IMR-90 (cell line): ENCODE measurements around the gene GRHL3. TPM values are rescaled to one million over a fixed set of nuclear protein-coding genes. Genes with fewer than 3 reads are reported as not detected.

Experiments used
- ATAC-seq: fragments of 200-7000 bp; cut with Tn5 transposase; 2 replicates; pipeline ENCODE4 v1.9.1; 2020; ENCODE audit warnings: low read depth, mild to moderate bottlenecking, moderate library complexity
- BruUV-seq: library from RNA; stranded (reverse); fragments of 400-500 nt; replicated peaks from 2 replicates; lab custom pipeline; 2021; lab: Mats Ljungman, UMichigan
- CTCF ChIA-PET: fragments of 300-600 bp; formaldehyde crosslinking; extraction: SDS; loops from one replicate; lab custom pipeline; 2021; ENCODE audit warnings: antibody characterized with exemption; lab: Yijun Ruan, JAX
- POLR2A ChIA-PET: fragments of 300-600 bp; sonication (Branson Sonifier 250); formaldehyde crosslinking; loops from one replicate; lab custom pipeline; 2022; ENCODE audit warnings: antibody characterized with exemption; ENCODE audit not compliant: unreplicated experiment; lab: Charles Lee
- DNase-seq: peaks from one replicate; pipeline ENCODE4 v3.0.0; 2013
- H2AFZ ChIP-seq: replicated peaks from 2 replicates; pipeline ENCODE3; 2013; ENCODE audit warnings: low read length, mild to moderate bottlenecking; ENCODE audit not compliant: poor library complexity
- H2AK5ac ChIP-seq: 2 replicates; pipeline ENCODE4 v1.6.1; 2013; ENCODE audit warnings: low read depth, low read length, inconsistent platforms
- H2AK9ac ChIP-seq: replicated peaks from 2 replicates; pipeline ENCODE3; 2013; ENCODE audit warnings: mild to moderate bottlenecking, low read depth, low read length, moderate library complexity; ENCODE audit not compliant: poor library complexity
- H2BK120ac ChIP-seq: 2 replicates; pipeline ENCODE4 v1.6.1; 2013; ENCODE audit warnings: low read depth, low read length, inconsistent platforms
- H2BK15ac ChIP-seq: 3 replicates; pipeline ENCODE4 v1.6.1; 2013; ENCODE audit warnings: low read depth, low read length, inconsistent platforms
- H2BK20ac ChIP-seq: 2 replicates; pipeline ENCODE4 v1.6.1; 2013; ENCODE audit warnings: low read depth, mild to moderate bottlenecking, inconsistent platforms, low read length, moderate library complexity
- H2BK5ac ChIP-seq: 2 replicates; pipeline ENCODE4 v1.6.1; 2013; ENCODE audit warnings: mild to moderate bottlenecking, low read depth, low read length, inconsistent platforms; ENCODE audit not compliant: poor library complexity, severe bottlenecking
- H3K14ac ChIP-seq: replicated peaks from 2 replicates; pipeline ENCODE4 v1.6.1; 2013; ENCODE audit warnings: low read depth, low read length, inconsistent platforms
- H3K18ac ChIP-seq: 2 replicates; pipeline ENCODE4 v1.6.1; 2013; ENCODE audit warnings: low read depth, low read length, control low read depth
- H3K23ac ChIP-seq: 2 replicates; pipeline ENCODE4 v1.6.1; 2013; ENCODE audit warnings: low read depth, low read length, inconsistent platforms
- H3K27ac ChIP-seq: 2 replicates; pipeline ENCODE4 v1.5.1; 2013; ENCODE audit warnings: mild to moderate bottlenecking, control low read depth, low read length; ENCODE audit not compliant: insufficient read depth
- H3K27me3 ChIP-seq: 2 replicates; pipeline ENCODE4 v1.6.1; 2013; ENCODE audit warnings: low read length; ENCODE audit not compliant: control insufficient read depth, insufficient read depth
- H3K36me3 ChIP-seq: 2 replicates; pipeline ENCODE4 v1.6.1; 2013; ENCODE audit warnings: low read length, mixed read lengths; ENCODE audit not compliant: control insufficient read depth, insufficient read depth
- H3K4ac ChIP-seq: 2 replicates; pipeline ENCODE4 v1.6.1; 2013; ENCODE audit warnings: low read depth, low read length, inconsistent platforms
- H3K4me1 ChIP-seq: 2 replicates; pipeline ENCODE4 v1.6.1; 2013; ENCODE audit warnings: low read length, mixed read lengths; ENCODE audit not compliant: control insufficient read depth, insufficient read depth
- H3K4me2 ChIP-seq: 2 replicates; pipeline ENCODE4 v1.6.1; 2013; ENCODE audit warnings: low read depth, mild to moderate bottlenecking, control low read depth, low read length, moderate library complexity
- H3K4me3 ChIP-seq: 2 replicates; pipeline ENCODE4 v1.5.1; 2013; ENCODE audit warnings: low read depth, mild to moderate bottlenecking, control low read depth, low read length, moderate library complexity; ENCODE audit not compliant: insufficient read depth
- H3K56ac ChIP-seq: 2 replicates; pipeline ENCODE4 v1.6.1; 2013; ENCODE audit warnings: low read length, inconsistent platforms; ENCODE audit not compliant: insufficient read depth; ENCODE audit errors: extremely low read depth
- H3K79me1 ChIP-seq, 2 experiments: 2 replicates each; pipeline ENCODE4 v1.6.1; 2013; ENCODE audit warnings: low read length in 2 of 2, inconsistent platforms in 1 of 2, low read depth in 1 of 2
- H3K9ac ChIP-seq: 2 replicates; pipeline ENCODE4 v1.6.1; 2013; ENCODE audit warnings: low read depth, low read length, control low read depth
- H3K9me1 ChIP-seq: 2 replicates; pipeline ENCODE4 v1.6.1; 2013; ENCODE audit warnings: low read length, inconsistent platforms; ENCODE audit not compliant: insufficient read depth
- H3K9me3 ChIP-seq: 2 replicates; pipeline ENCODE4 v1.6.1; 2013; ENCODE audit warnings: low read length; ENCODE audit not compliant: control insufficient read depth, insufficient read depth
- H4K20me1 ChIP-seq: 2 replicates; pipeline ENCODE4 v1.6.1; 2013; ENCODE audit warnings: low read length, inconsistent platforms; ENCODE audit not compliant: insufficient read depth
- H4K5ac ChIP-seq: 2 replicates; pipeline ENCODE4 v1.6.1; 2013; ENCODE audit warnings: mild to moderate bottlenecking, low read depth, low read length, control low read depth
- H4K8ac ChIP-seq, 2 experiments: 2 replicates each; pipeline ENCODE4 v1.6.1; 2013; ENCODE audit warnings: low read depth in 2 of 2, low read length in 2 of 2, control low read depth in 1 of 2, inconsistent platforms in 1 of 2
- H4K91ac ChIP-seq: 2 replicates; pipeline ENCODE4 v1.6.1; 2013; ENCODE audit warnings: low read depth, low read length, inconsistent platforms; ENCODE audit not compliant: insufficient read depth
- BHLHE40 ChIP-seq: fragments of 150-350 bp; IDR thresholded peaks from 2 replicates; pipeline ENCODE4 v1.6.1; 2016; ENCODE audit warnings: mild to moderate bottlenecking, low read depth, low read length
- CEBPB ChIP-seq: IDR thresholded peaks from 2 replicates; pipeline ENCODE4 v1.6.1; 2012; ENCODE audit warnings: low read depth, low read length, improper control_type of control experiment
- CTCF ChIP-seq: conservative IDR thresholded peaks from 2 replicates; pipeline ENCODE4 v1.5.1; 2012; ENCODE audit warnings: mild to moderate bottlenecking, low read depth, low read length, improper control_type of control experiment
- MXI1 ChIP-seq: IDR thresholded peaks from 2 replicates; pipeline ENCODE4 v1.6.1; 2012; ENCODE audit warnings: low read depth, mild to moderate bottlenecking, low read length, moderate library complexity, borderline replicate concordance
- NFE2L2 ChIP-seq: fragments of 150-350 bp; IDR thresholded peaks from 2 replicates; pipeline ENCODE4 v1.6.1; 2016; ENCODE audit warnings: low read depth, mild to moderate bottlenecking, low read length
- POLR2A ChIP-seq: IDR thresholded peaks from 2 replicates; pipeline ENCODE4 v1.6.1; 2012; ENCODE audit warnings: mild to moderate bottlenecking, low read depth, low read length
- RAD21 ChIP-seq: IDR thresholded peaks from 2 replicates; pipeline ENCODE4 v1.6.1; 2012; ENCODE audit warnings: low read length, improper control_type of control experiment
- RCOR1 ChIP-seq: IDR thresholded peaks from 2 replicates; pipeline ENCODE4 v1.6.1; 2012; ENCODE audit warnings: mild to moderate bottlenecking, low read length, improper control_type of control experiment; ENCODE audit not compliant: insufficient replicate concordance
- RFX5 ChIP-seq: IDR thresholded peaks from 2 replicates; pipeline ENCODE4 v1.8.0; 2012; ENCODE audit warnings: low read depth, mild to moderate bottlenecking, low read length, moderate library complexity
- USF2 ChIP-seq: fragments of 150-350 bp; IDR thresholded peaks from 2 replicates; pipeline ENCODE4 v1.6.1; 2017; ENCODE audit warnings: mild to moderate bottlenecking, antibody characterized with exemption, low read length, low read depth
- WGBS, 2 experiments: methylation state at CpG; one replicate each; pipeline versions ENCODE4 v1.1.5 to v1.1.7; 2013; ENCODE audit warnings: missing lambda C conversion rate in 2 of 2; ENCODE audit not compliant: insufficient read length in 1 of 2; ENCODE audit errors: extremely low coverage in 2 of 2; 5-methylcytosine and 5-hydroxymethylcytosine counted together
- dilution Hi-C: fragments of 300-500 bp; cut with HindIII; formaldehyde crosslinking; loops from one replicate; pipeline ENCODE4 v1.14.3; 2018; ENCODE audit warnings: low sequenced_read_pairs; ENCODE audit not compliant: unreplicated experiment
- in situ Hi-C: fragments of 300-500 bp; cut with MboI; formaldehyde crosslinking; loops from 3 replicates; pipeline ENCODE4 v1.14.3; 2019; ENCODE audit warnings: low sequenced_read_pairs, inconsistent platforms, mixed read lengths
- intact Hi-C: fragments of 100-400 bp; cut with micrococcal nuclease; formaldehyde crosslinking; loops from 2 replicates; pipeline ENCODE4 v1.10.0; 2022
- polyA plus RNA-seq, 3 experiments: library from polyadenylated mRNA; depleted of rRNA; stranded (reverse); fragments of >200 nt; gene quantifications; 2 replicates each; pipeline ENCODE4 v1.2.3, GENCODE V29; 2012; ENCODE audit warnings: low replicate concordance in 1 of 3
- total RNA-seq: library from RNA; depleted of rRNA; stranded (reverse); fragments of >200 nt; gene quantifications from 2 replicates; pipeline ENCODE4 v1.2.3, GENCODE V29; 2012

GRHL3 gene
- total and polyA plus RNA-seq, 2 of the 4 experiments (the other 2 are of a cell fraction): not detected

- TF ChIP-seq USF2: no peak
- TF ChIP-seq CEBPB: no peak
- no peak for TF ChIP-seq POLR2A
Measured at GRCh38 chr1:24298606-24299005, 20.6 kb upstream of the GRHL3 start (continued).

GRCh38 chr1:24299901-24300300 is 19.3 kb upstream of the GRHL3 start:
- no TSS peak for BruUV-seq
- no peak overlapping the region for H3K56ac ChIP-seq
- ATAC-seq: no peak
- POLR2A ChIA-PET: no interaction called here
- DNase-seq: no peak
- H3K9me3 ChIP-seq: no peaks in the 10 kb centered on the region
- WGBS, 2 experiments: 86 to 100% methylated on average over 1 of the region's 6 CpGs
- H3K23ac ChIP-seq: no peak overlapping the region
- no peak overlapping the region for H2BK5ac ChIP-seq
- no peak overlapping the region for H2AK9ac ChIP-seq
- TF ChIP-seq RFX5: no peak
- TF ChIP-seq CTCF: no peak
- TF ChIP-seq BHLHE40: no peak
- TF ChIP-seq CEBPB: no peak
- no peak for TF ChIP-seq RAD21
- TF ChIP-seq MXI1: no peak
- no peak for TF ChIP-seq RCOR1
- no peak for TF ChIP-seq NFE2L2
- H3K27me3 ChIP-seq: peaks cover 29% of the 10 kb centered on the region
- H2BK20ac ChIP-seq: no peak overlapping the region
- H4K8ac ChIP-seq: no peak overlapping the region
- H3K36me3 ChIP-seq: no peaks in the 10 kb centered on the region
- no peaks in the 10 kb centered on the region for H4K20me1 ChIP-seq
- no peak overlapping the region for H3K9ac ChIP-seq
- H3K27ac ChIP-seq: no peak overlapping the region
- H4K91ac ChIP-seq: no peak overlapping the region
- H2BK120ac ChIP-seq: no peak overlapping the region
- peaks cover 15% of the 10 kb centered on the region for H3K4me1 ChIP-seq
- H2AK5ac ChIP-seq: no peak overlapping the region
- intact Hi-C loops (loop anchor here (10.0 kb wide), 1 partner anchor 85 kb away; no protein-coding TSS in a partner anchor), in situ Hi-C loops (no loop called here), dilution Hi-C loops (no loop called here)
- peaks cover 8% of the 10 kb centered on the region for H3K9me1 ChIP-seq
- H3K14ac ChIP-seq: no peak overlapping the region
- no peak overlapping the region for H2BK15ac ChIP-seq
- no peak overlapping the region for H2AFZ ChIP-seq
- CTCF ChIA-PET: no interaction called here
- H3K79me1 ChIP-seq: no peaks in the 10 kb centered on the region
- no peak overlapping the region for H3K4me2 ChIP-seq
- H3K18ac ChIP-seq: no peak overlapping the region
- no peak overlapping the region for H4K5ac ChIP-seq
- H3K4ac ChIP-seq: no peak overlapping the region
- no peak overlapping the region for H3K4me3 ChIP-seq
